ENCODE data around the gene POLR2F.

Gene POLR2F

GRCh38 chr22:37985751-37986281 lies 32.3 kb downstream of the POLR2F start:
- Histone ChIP-seq H3K9me3 (ENCODE audit: control extremely low read depth in 1 of 5, control insufficient read depth in 4 of 5, insufficient read depth in 2 of 5, low read depth in 1 of 5, low read length in 4 of 5) (no peaks in the 10 kb centered on the region), H3K36me3 (ENCODE audit: control insufficient read depth in 4 of 4, insufficient read depth in 4 of 4, low read length in 3 of 4) (peaks cover 0 to 2% (median 0%) of the 10 kb centered on the region in 4 experiments), H3K27me3 (replicated peaks in 2 of 5; ENCODE audit: control insufficient read depth in 4 of 5, insufficient read depth in 5 of 5, low read length in 4 of 5) (no peaks in the 10 kb centered on the region), H3K27ac (ENCODE audit: insufficient read depth in 1 of 2, low read depth in 1 of 2, low read length in 2 of 2, poor library complexity in 1 of 2, severe bottlenecking in 2 of 2) (no peak overlapping the region), H3K4me3 (ENCODE audit: control insufficient read depth in 1 of 7, extremely low read depth in 1 of 7, insufficient read depth in 4 of 7, low read depth in 2 of 7, low read length in 6 of 7) (no peak overlapping the region), H3K4me1 (ENCODE audit: control extremely low read depth in 1 of 4, control insufficient read depth in 4 of 4, insufficient read depth in 4 of 4, low read length in 3 of 4) (peaks cover 0 to 18% (median 12%) of the 10 kb centered on the region in 4 experiments)
- ChIA-PET CTCF (interaction anchor here (0.9 kb wide), 1 partner anchor 23 kb away, joined by 3 read pairs; no protein-coding TSS in a partner anchor), POLR2A (no interaction called here)
- WGBS (ENCODE audit: insufficient coverage) = 93% methylated on average over 23 of the region's 27 CpGs
- no peak for DNase-seq

- Histone ChIP-seq H3K9me3 (ENCODE audit: control extremely low read depth in 1 of 5, control insufficient read depth in 4 of 5, insufficient read depth in 2 of 5, low read depth in 1 of 5, low read length in 4 of 5) (no peaks in the 10 kb centered on the region), H3K4me3 (ENCODE audit: control insufficient read depth in 1 of 7, extremely low read depth in 1 of 7, insufficient read depth in 4 of 7, low read depth in 2 of 7, low read length in 6 of 7) (no peak overlapping the region), H3K27ac (ENCODE audit: insufficient read depth in 1 of 2, low read depth in 1 of 2, low read length in 2 of 2, poor library complexity in 1 of 2, severe bottlenecking in 2 of 2) (no peak overlapping the region), H3K4me1 (ENCODE audit: control extremely low read depth in 1 of 4, control insufficient read depth in 4 of 4, insufficient read depth in 4 of 4, low read length in 3 of 4) (peaks cover 0 to 18% (median 12%) of the 10 kb centered on the region in 4 experiments), H3K27me3 (replicated peaks in 2 of 5; ENCODE audit: control insufficient read depth in 4 of 5, insufficient read depth in 5 of 5, low read length in 4 of 5) (no peaks in the 10 kb centered on the region), H3K36me3 (ENCODE audit: control insufficient read depth in 4 of 4, insufficient read depth in 4 of 4, low read length in 3 of 4) (peaks cover 0 to 2% (median 0%) of the 10 kb centered on the region in 4 experiments)
- peak in 2 of 3 donors; percentile 36 to 54 for DNase-seq
- 10% methylated on average over 2 of the region's 7 CpGs for WGBS (ENCODE audit: insufficient coverage)
- CTCF ChIA-PET = no interaction called here
- POLR2A ChIA-PET = no interaction called here
Measured at GRCh38 chr22:37986371-37986770, 32.9 kb downstream of the POLR2F start.

- no peaks in the 10 kb centered on the region for H3K27me3 ChIP-seq (replicated peaks in 2 of 5; ENCODE audit: control insufficient read depth in 4 of 5, insufficient read depth in 5 of 5, low read length in 4 of 5)
- no peak overlapping the region for H3K27ac ChIP-seq (ENCODE audit: insufficient read depth in 1 of 2, low read depth in 1 of 2, low read length in 2 of 2, poor library complexity in 1 of 2, severe bottlenecking in 2 of 2)
- H3K36me3 ChIP-seq (ENCODE audit: control insufficient read depth in 4 of 4, insufficient read depth in 4 of 4, low read length in 3 of 4) = peaks cover 0 to 2% (median under 1%) of the 10 kb centered on the region in 4 experiments
- H3K9me3 ChIP-seq (ENCODE audit: control extremely low read depth in 1 of 5, control insufficient read depth in 4 of 5, insufficient read depth in 2 of 5, low read depth in 1 of 5, low read length in 4 of 5) = no peaks in the 10 kb centered on the region
- ChIA-PET CTCF (interaction anchor here (0.6 to 1.2 kb wide), 3 partner anchors 13 to 24 kb away, joined by 3 read pairs; no protein-coding TSS in a partner anchor), POLR2A (no interaction called here)
- WGBS (ENCODE audit: insufficient coverage) = 97% methylated on average over 13 of the region's 14 CpGs
- no peak overlapping the region for H3K4me3 ChIP-seq (ENCODE audit: control insufficient read depth in 1 of 7, extremely low read depth in 1 of 7, insufficient read depth in 4 of 7, low read depth in 2 of 7, low read length in 6 of 7)
- H3K4me1 ChIP-seq (ENCODE audit: control extremely low read depth in 1 of 4, control insufficient read depth in 4 of 4, insufficient read depth in 4 of 4, low read length in 3 of 4) = peaks cover 0 to 23% (median 14%) of the 10 kb centered on the region in 4 experiments
- DNase-seq = no peak
Measured at GRCh38 chr22:37989146-37990045, 35.9 kb downstream of the POLR2F start.

GRCh38 chr22:37990301-37990700 lies 36.8 kb downstream of the POLR2F start:
- Histone ChIP-seq H3K27me3 (replicated peaks in 2 of 5; ENCODE audit: control insufficient read depth in 4 of 5, insufficient read depth in 5 of 5, low read length in 4 of 5) (no peaks in the 10 kb centered on the region), H3K9me3 (ENCODE audit: control extremely low read depth in 1 of 5, control insufficient read depth in 4 of 5, insufficient read depth in 2 of 5, low read depth in 1 of 5, low read length in 4 of 5) (no peaks in the 10 kb centered on the region), H3K36me3 (ENCODE audit: control insufficient read depth in 4 of 4, insufficient read depth in 4 of 4, low read length in 3 of 4) (peaks cover 0 to 2% (median under 1%) of the 10 kb centered on the region in 4 experiments), H3K4me1 (ENCODE audit: control extremely low read depth in 1 of 4, control insufficient read depth in 4 of 4, insufficient read depth in 4 of 4, low read length in 3 of 4) (peaks cover 0 to 23% (median 15%) of the 10 kb centered on the region in 4 experiments), H3K27ac (ENCODE audit: insufficient read depth in 1 of 2, low read depth in 1 of 2, low read length in 2 of 2, poor library complexity in 1 of 2, severe bottlenecking in 2 of 2) (no peak overlapping the region), H3K4me3 (ENCODE audit: control insufficient read depth in 1 of 7, extremely low read depth in 1 of 7, insufficient read depth in 4 of 7, low read depth in 2 of 7, low read length in 6 of 7) (no peak overlapping the region)
- no peak for DNase-seq
- CTCF ChIA-PET = interaction anchor here (0.9 to 1.2 kb wide), 3 partner anchors 11 to 24 kb away, joined by 3 read pairs; no protein-coding TSS in a partner anchor
- POLR2A ChIA-PET = no interaction called here
- WGBS (ENCODE audit: insufficient coverage) = 100% methylated on average over 5 of the region's 5 CpGs

- no peak for DNase-seq
- WGBS (ENCODE audit: insufficient coverage) = 58% methylated on average over 3 of the region's 7 CpGs
- ChIA-PET CTCF (interaction anchor here (0.9 to 1.2 kb wide), 3 partner anchors 12 to 25 kb away, joined by 3 read pairs; no protein-coding TSS in a partner anchor), POLR2A (no interaction called here)
- Histone ChIP-seq H3K36me3 (ENCODE audit: control insufficient read depth in 4 of 4, insufficient read depth in 4 of 4, low read length in 3 of 4) (peaks cover 0 to 2% (median under 1%) of the 10 kb centered on the region in 4 experiments), H3K9me3 (ENCODE audit: control extremely low read depth in 1 of 5, control insufficient read depth in 4 of 5, insufficient read depth in 2 of 5, low read depth in 1 of 5, low read length in 4 of 5) (no peaks in the 10 kb centered on the region), H3K27ac (ENCODE audit: insufficient read depth in 1 of 2, low read depth in 1 of 2, low read length in 2 of 2, poor library complexity in 1 of 2, severe bottlenecking in 2 of 2) (no peak overlapping the region), H3K27me3 (replicated peaks in 2 of 5; ENCODE audit: control insufficient read depth in 4 of 5, insufficient read depth in 5 of 5, low read length in 4 of 5) (no peaks in the 10 kb centered on the region), H3K4me1 (ENCODE audit: control extremely low read depth in 1 of 4, control insufficient read depth in 4 of 4, insufficient read depth in 4 of 4, low read length in 3 of 4) (peaks cover 0 to 27% (median 20%) of the 10 kb centered on the region in 4 experiments), H3K4me3 (ENCODE audit: control insufficient read depth in 1 of 7, extremely low read depth in 1 of 7, insufficient read depth in 4 of 7, low read depth in 2 of 7, low read length in 6 of 7) (no peak overlapping the region)
Measured at GRCh38 chr22:37990862-37991261, 37.4 kb downstream of the POLR2F start.

- no peak overlapping the region for H3K27ac ChIP-seq (ENCODE audit: insufficient read depth in 1 of 2, low read depth in 1 of 2, low read length in 2 of 2, poor library complexity in 1 of 2, severe bottlenecking in 2 of 2)
- no peak for DNase-seq
- H3K9me3 ChIP-seq (ENCODE audit: control extremely low read depth in 1 of 5, control insufficient read depth in 4 of 5, insufficient read depth in 2 of 5, low read depth in 1 of 5, low read length in 4 of 5) = no peaks in the 10 kb centered on the region
- ChIA-PET POLR2A (no interaction called here), CTCF (interaction anchor here (1.2 kb wide), 1 partner anchor 9 kb away, joined by 4 read pairs; no protein-coding TSS in a partner anchor)
- H3K36me3 ChIP-seq (ENCODE audit: control insufficient read depth in 4 of 4, insufficient read depth in 4 of 4, low read length in 3 of 4) = peaks cover 0 to 2% (median under 1%) of the 10 kb centered on the region in 4 experiments
- 87% methylated on average over 3 of the region's 6 CpGs for WGBS (ENCODE audit: insufficient coverage)
- no peaks in the 10 kb centered on the region for H3K27me3 ChIP-seq (replicated peaks in 2 of 5; ENCODE audit: control insufficient read depth in 4 of 5, insufficient read depth in 5 of 5, low read length in 4 of 5)
- H3K4me3 ChIP-seq (ENCODE audit: control insufficient read depth in 1 of 7, extremely low read depth in 1 of 7, insufficient read depth in 4 of 7, low read depth in 2 of 7, low read length in 6 of 7) = no peak overlapping the region
- H3K4me1 ChIP-seq (ENCODE audit: control extremely low read depth in 1 of 4, control insufficient read depth in 4 of 4, insufficient read depth in 4 of 4, low read length in 3 of 4) = peaks cover 0 to 27% (median 21%) of the 10 kb centered on the region in 4 experiments
Measured at GRCh38 chr22:37991731-37992442, 38.4 kb downstream of the POLR2F start.
